ENCODE data around the gene DIS3L2.

DIS3L2 gene

GRCh38 chr2:231920366-231920765, 41.1 kb upstream of the DIS3L2 start:
- no peak for DNase-seq (ENCODE audit: low spot score)
- TF ChIP-seq, protein P1, sequence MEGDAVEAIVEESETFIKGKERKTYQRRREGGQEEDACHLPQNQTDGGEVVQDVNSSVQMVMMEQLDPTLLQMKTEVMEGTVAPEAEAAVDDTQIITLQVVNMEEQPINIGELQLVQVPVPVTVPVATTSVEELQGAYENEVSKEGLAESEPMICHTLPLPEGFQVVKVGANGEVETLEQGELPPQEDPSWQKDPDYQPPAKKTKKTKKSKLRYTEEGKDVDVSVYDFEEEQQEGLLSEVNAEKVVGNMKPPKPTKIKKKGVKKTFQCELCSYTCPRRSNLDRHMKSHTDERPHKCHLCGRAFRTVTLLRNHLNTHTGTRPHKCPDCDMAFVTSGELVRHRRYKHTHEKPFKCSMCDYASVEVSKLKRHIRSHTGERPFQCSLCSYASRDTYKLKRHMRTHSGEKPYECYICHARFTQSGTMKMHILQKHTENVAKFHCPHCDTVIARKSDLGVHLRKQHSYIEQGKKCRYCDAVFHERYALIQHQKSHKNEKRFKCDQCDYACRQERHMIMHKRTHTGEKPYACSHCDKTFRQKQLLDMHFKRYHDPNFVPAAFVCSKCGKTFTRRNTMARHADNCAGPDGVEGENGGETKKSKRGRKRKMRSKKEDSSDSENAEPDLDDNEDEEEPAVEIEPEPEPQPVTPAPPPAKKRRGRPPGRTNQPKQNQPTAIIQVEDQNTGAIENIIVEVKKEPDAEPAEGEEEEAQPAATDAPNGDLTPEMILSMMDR (IDR thresholded peaks at IDR 0.05; ENCODE audit: extremely low read depth, insufficient read depth, missing control alignments): no peak
- in situ Hi-C loops (cut with MboI; ENCODE audit: low pct_unique_long_range_greater_than_20kb, low sequenced_read_pairs, unreplicated experiment): no loop called here

DNA sequence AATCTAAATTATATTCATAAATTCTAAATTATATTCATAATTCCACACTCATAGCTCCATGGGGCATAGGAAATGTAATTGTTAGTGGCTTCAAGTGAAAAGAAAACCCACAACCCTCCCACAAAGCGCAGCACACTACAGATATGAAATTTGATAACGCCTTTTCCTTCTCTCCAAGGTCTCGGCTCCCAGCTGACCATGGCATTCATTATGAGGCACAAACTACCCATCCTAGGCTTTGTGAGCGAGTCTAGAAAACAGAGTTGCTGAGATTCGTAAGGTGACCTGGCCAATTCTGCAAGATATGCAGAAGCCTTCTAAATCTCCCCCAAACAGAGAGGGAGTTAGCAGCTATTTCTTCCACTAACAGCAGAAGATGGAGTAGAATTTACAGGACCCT, 40.7 kb upstream of the DIS3L2 start:
- in situ Hi-C loops (cut with MboI; ENCODE audit: low pct_unique_long_range_greater_than_20kb, low sequenced_read_pairs, unreplicated experiment): no loop called here
- DNase-seq (ENCODE audit: low spot score): no peak
- TF ChIP-seq, protein P1 (IDR thresholded peaks at IDR 0.05; ENCODE audit: extremely low read depth, insufficient read depth, missing control alignments): no peak

DNA sequence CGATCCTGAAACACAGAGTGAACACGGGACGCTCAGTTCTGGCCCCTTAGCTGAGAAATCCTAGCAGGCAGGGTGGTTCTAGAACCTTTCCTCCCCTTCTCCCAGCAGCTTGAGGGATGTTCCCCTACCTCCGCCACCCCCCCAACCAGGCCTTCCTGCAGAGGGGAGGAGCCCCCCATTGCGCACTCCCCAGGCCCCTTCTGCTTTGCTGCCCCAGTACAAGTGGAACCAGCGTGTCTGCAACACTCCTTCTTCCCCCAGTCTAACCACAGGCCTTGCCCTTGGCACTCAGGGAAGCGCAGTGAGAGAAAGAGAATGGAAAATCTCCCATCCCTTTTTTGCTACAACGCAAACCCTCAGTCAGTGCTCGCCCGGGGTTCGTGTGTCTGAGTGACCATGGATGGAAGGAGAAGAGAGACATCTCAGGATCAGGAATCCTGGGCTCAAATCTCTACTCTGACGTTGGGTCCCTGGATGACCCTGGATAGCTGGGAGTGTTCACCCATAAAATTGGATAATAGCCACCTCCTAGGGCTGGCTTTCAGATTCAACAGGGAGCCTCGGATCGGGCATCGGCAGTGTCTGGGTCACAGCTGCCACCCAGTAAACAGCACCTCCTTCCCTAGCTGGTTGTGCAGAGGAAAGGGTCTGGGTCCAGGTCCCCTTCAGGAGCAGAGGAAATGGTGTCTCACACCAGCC, 39.1 kb upstream of the DIS3L2 start:
- in situ Hi-C loops (cut with MboI; ENCODE audit: low pct_unique_long_range_greater_than_20kb, low sequenced_read_pairs, unreplicated experiment): no loop called here
- DNase-seq (ENCODE audit: low spot score): no peak
- TF ChIP-seq, protein P1 (IDR thresholded peaks at IDR 0.05; ENCODE audit: extremely low read depth, insufficient read depth, missing control alignments): no peak

GRCh38 chr2:231923010-231923344, 38.5 kb upstream of the DIS3L2 start:
- in situ Hi-C loops (cut with MboI; ENCODE audit: low pct_unique_long_range_greater_than_20kb, low sequenced_read_pairs, unreplicated experiment): no loop called here
- no peak for DNase-seq (ENCODE audit: low spot score)
- TF ChIP-seq, protein P1 (IDR thresholded peaks at IDR 0.05; ENCODE audit: extremely low read depth, insufficient read depth, missing control alignments): no peak

- TF ChIP-seq, protein P1 (IDR thresholded peaks at IDR 0.05; ENCODE audit: extremely low read depth, insufficient read depth, missing control alignments): no peak
- in situ Hi-C loops (cut with MboI; ENCODE audit: low pct_unique_long_range_greater_than_20kb, low sequenced_read_pairs, unreplicated experiment): no loop called here
- DNase-seq (ENCODE audit: low spot score): no peak
Observed at GRCh38 chr2:231923951-231924888, 37.3 kb upstream of the DIS3L2 start.

DNA sequence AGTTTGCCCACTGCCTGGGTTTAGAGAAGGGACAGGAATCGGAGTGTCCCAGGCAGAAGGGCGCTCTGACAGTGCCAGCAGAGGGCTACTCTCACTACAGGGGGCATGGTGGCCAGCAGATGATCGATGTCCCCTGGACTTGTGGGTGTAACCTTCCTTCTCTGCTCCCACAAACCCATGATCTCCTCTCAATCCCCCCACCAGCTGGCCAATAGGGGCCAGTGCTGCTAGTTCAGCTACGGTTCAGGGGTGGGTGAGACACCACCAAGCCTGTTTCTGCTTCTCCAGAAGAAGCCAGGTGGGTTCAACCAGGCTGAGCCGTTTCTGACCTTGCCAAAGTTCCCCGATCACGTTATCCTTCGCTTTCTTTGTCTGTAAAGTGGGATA, 36.6 kb upstream of the DIS3L2 start:
- in situ Hi-C loops (cut with MboI; ENCODE audit: low pct_unique_long_range_greater_than_20kb, low sequenced_read_pairs, unreplicated experiment): no loop called here
- TF ChIP-seq, protein P1 (IDR thresholded peaks at IDR 0.05; ENCODE audit: extremely low read depth, insufficient read depth, missing control alignments): no peak
- DNase-seq (ENCODE audit: low spot score): no peak

Measured in GM13977 (cell line).